HG03159 (cell line): ENCODE measurements around the gene OTX2.

Experiments used
- ATAC-seq: cut with Tn5 transposase; IDR thresholded peaks from one replicate; pipeline ENCODE4 v1.9.1; 2021; ENCODE audit warnings: mild to moderate bottlenecking, moderate library complexity; ENCODE audit not compliant: unreplicated experiment

The OTX2 gene

GRCh38 chr14:56797003-56797568 lies 13.2 kb downstream of the OTX2 start:
- no peak for ATAC-seq

DNA sequence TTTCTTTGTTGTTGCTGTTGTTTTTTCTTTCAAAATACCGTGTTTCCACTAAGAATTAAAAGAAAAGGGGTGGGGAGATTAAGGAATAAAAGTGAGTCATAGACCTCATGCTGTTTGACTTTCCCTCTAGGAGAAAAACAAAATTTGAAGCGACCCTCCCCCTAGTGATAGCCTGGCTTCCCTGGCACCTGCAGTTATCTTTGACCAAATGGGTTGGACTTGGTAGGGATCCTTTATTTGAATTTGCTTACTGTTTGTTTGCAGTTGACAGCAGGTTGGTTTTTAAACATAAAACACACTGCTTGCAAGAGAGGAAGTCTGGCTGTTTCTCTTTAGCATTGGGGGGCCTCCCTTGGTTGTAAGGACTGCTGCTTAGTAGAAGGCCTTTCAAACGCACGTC lies 14.0 kb downstream of the OTX2 start:
- ATAC-seq: no peak

GRCh38 chr14:56795284-56795622 lies 15.0 kb downstream of the OTX2 start:
- ATAC-seq: no peak

DNA sequence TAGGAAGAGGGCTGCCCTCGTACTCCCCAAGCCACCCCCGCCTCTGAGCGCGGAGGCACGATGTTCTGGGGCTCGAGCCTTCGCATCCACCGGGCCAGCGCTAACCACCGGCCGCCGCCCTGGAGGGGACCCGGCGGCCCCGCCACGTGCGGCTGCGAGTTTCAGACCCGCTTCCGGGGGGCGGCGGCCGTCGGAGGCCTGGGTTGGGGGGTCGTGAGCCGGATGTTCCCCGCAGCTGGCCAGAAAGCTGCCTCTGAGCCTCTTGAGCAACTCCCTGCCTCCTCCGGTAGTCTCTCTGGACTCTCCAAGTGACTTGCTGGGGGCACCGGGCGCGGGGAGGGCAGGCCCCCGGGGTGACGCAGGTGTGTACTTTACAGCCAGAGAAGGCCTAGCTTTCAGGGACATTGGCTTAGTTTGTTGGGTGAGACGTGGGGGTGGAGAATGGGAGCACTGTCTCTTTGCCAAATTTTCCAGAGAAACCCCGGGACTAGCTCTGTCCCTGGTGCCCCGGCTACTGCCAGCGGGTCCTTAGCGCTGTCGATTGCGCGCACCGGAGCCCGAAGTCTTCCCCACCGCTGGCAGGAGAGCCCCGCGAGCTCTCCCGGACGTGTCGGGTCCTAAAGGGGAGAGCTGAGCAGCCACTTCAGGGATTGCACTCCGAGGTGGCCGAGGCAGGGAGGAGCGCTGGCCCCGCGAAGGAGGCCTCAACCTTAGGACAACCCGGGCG lies 15.6 kb downstream of the OTX2 start:
- ATAC-seq: no peak

DNA sequence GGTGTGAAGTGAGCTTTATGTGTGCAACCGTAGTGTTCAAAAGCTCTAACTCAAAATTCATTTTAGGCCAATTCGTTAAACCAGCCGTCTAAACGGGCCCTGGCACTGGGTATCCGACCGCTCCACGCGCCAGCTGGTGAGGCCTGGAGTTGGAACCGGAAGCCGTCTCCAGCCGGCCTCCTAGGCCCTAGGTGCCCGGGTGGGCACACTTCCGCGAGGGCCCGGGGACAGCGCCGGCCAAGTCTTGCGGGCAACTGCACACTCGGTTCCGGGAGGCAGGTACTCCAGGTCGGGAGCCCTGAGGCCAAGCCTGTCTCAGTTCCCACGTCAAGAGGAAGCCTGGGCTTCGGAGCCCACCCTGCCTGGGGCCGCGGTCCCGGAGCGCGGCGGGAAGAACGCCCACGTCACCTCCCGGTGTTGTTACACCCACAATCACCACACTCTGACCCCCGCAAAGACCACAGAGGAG lies 16.2 kb downstream of the OTX2 start:
- no peak for ATAC-seq

GRCh38 chr14:56789955-56790354 lies 20.3 kb downstream of the OTX2 start:
- no peak for ATAC-seq

DNA sequence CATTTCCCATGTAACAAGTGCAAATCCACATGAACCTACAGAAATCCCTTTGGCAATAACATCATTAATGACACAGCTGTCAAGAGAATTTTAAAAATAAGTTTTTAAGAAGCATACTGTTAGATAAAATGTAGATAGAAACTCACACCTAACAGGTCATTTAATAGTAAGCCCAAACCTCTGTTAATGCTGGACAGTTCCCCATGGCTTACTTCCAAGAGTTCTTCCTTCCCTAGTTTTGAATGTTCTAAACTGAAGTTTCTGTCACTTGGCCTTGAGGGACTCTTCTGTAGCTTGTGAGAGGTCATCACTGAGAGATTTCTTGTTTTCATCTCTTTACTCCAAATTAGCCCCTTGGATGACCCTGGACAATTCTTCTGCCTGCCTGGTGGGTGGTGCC lies 22.7 kb downstream of the OTX2 start:
- no peak for ATAC-seq

DNA sequence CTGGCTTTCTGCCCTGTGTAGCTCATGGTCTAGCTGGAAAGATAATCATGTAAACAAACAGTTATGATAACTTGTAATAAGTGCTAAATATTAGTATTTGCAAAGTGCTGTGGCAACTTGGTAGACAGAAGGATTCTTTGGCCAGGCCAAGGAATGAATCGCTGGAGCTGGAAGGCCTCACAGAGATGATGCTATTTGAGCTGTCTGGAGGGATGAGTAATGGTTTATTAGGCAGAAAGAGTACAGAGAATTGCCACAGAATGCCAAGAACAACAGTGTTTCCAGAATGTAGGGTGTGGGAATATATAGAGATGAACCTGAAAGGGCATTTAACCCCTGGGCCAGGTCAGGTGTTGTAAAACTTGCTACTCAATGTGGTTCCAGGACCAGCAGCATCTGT lies 27.6 kb downstream of the OTX2 start:
- ATAC-seq: no peak

DNA sequence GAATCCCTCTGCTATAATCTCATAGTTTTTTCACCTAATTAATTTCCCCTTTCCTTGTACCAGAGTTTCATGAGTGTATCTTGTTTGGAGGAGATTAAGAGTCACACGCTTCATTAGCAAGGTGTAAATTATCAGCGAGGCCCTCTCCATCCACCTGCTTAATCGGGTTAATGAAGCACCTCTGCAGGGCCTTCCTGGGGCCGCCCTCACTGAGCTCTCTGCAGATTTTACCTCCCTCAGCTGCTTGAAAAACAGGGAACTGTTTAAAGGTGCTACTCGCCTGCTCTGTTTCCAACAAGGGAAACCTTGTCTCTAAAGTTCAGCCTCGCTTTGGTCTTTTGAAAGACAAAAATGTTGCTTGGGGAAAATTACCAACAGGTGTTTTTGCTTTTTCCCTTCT lies 35.8 kb downstream of the OTX2 start:
- ATAC-seq: no peak

- no peak for ATAC-seq
Measured at GRCh38 chr14:56770512-56770911, 39.8 kb downstream of the OTX2 start.

- no peak for ATAC-seq
Measured at GRCh38 chr14:56760164-56760914, 49.9 kb downstream of the OTX2 start.

GRCh38 chr14:56759633-56760032 lies 50.6 kb downstream of the OTX2 start:
- no peak for ATAC-seq

DNA sequence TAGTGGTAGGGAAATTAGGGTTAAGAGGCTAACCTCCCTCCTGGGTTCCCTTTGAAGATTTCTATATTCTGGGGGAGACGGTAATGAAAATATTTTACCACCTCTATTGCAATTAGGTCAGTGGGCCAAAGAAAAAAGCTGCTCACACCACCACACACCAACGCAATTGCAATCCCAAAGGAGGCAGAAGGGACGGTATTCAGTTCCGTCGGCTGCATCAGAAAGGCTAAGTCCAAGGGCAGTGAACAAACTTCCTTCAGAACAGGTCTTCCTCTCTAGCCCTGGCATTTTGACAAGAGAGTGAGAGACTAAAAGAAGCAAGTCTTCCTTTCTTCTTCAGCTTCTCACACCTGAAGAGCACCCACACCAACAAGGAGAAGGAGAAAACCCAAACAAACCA lies 51.2 kb downstream of the OTX2 start:
- no peak for ATAC-seq

- no peak for ATAC-seq
Measured at GRCh38 chr14:56754921-56755320, 55.4 kb downstream of the OTX2 start.

DNA sequence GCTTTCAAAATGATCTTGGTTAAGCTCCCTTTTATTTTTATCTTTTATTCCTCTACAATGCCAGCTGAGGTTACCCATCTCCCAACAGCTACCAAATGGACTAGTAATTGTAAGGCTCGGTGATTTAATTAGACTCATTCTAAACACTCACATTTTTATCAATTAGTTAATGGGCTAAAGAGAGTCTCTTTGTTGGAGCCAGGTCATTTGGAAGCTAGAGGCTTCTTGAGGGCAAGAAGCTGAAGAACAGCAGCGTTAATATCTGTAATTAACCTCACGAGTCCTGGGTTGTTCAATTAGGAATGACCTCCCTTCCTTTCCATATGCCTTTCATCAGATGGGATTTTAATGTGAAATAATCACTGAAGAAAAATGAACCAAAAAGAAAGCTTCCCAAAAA lies 56.9 kb downstream of the OTX2 start:
- ATAC-seq: no peak

GRCh38 chr14:56752428-56752827 lies 57.9 kb downstream of the OTX2 start:
- ATAC-seq: no peak

GRCh38 chr14:56751471-56751870 lies 58.8 kb downstream of the OTX2 start:
- ATAC-seq: no peak
